Hematopoietic multipotent progenitor cell treated with erythropoietin and hydrocortisone succinate and interleukin-3 and kit ligand, for 8 days (in vitro differentiated cells): ENCODE results near the gene KCNQ1OT1.

Experiments used
- DNase-seq: peaks from one replicate; pipeline ENCODE4 v3.0.0-alpha.2; 2015

The KCNQ1OT1 gene

GRCh38 chr11:2736577-2737225, 36.9 kb upstream of the KCNQ1OT1 start:
- DNase-seq: no peak

- DNase-seq: no peak
These were observed 35.3 kb upstream of the KCNQ1OT1 start for GRCh38 chr11:2735053-2735589.

- no peak for DNase-seq
These were observed 34.6 kb upstream of the KCNQ1OT1 start for GRCh38 chr11:2734181-2735052.

GRCh38 chr11:2732940-2733628, 33.3 kb upstream of the KCNQ1OT1 start:
- DNase-seq: no peak

GRCh38 chr11:2732261-2732939, 32.6 kb upstream of the KCNQ1OT1 start:
- DNase-seq: no peak

GRCh38 chr11:2731130-2732125, 31.6 kb upstream of the KCNQ1OT1 start:
- DNase-seq: no peak

- no peak for DNase-seq
These were observed 30.7 kb upstream of the KCNQ1OT1 start for GRCh38 chr11:2730272-2731129.

- no peak for DNase-seq
These were observed 30.0 kb upstream of the KCNQ1OT1 start for GRCh38 chr11:2729841-2730240.

GRCh38 chr11:2728663-2729332, 29.0 kb upstream of the KCNQ1OT1 start:
- DNase-seq: no peak

- DNase-seq: no peak
These were observed 28.4 kb upstream of the KCNQ1OT1 start for GRCh38 chr11:2728128-2728662.

GRCh38 chr11:2726964-2727363, 27.2 kb upstream of the KCNQ1OT1 start:
- no peak for DNase-seq

- DNase-seq: no peak
These were observed 25.8 kb upstream of the KCNQ1OT1 start for GRCh38 chr11:2725368-2726300.

- no peak for DNase-seq
These were observed 25.0 kb upstream of the KCNQ1OT1 start for GRCh38 chr11:2724653-2725367.

GRCh38 chr11:2724104-2724503, 24.3 kb upstream of the KCNQ1OT1 start:
- no peak for DNase-seq

- DNase-seq: no peak
These were observed 23.2 kb upstream of the KCNQ1OT1 start for GRCh38 chr11:2722955-2723354.

- DNase-seq: no peak
These were observed 21.6 kb upstream of the KCNQ1OT1 start for GRCh38 chr11:2721210-2721916.
